Endothelial cell of umbilical vein (primary cell): Measurements from ENCODE around the gene PRDM16. TPM values are rescaled to one million over a fixed set of nuclear protein-coding genes. Genes with fewer than 3 reads are reported as not detected.

Experiments
- BruUV-seq: library from RNA; stranded (reverse); fragments of 400-500 nt; replicated peaks from 2 replicates; lab custom pipeline; 2021; lab: Mats Ljungman, UMichigan
- CTCF ChIA-PET: fragments of 300-600, 350-600 bp; sonication (Branson Sonifier 250); formaldehyde crosslinking; loops from one replicate; lab custom pipeline; 2021; ENCODE audit warnings: antibody characterized with exemption, inconsistent platforms; lab: Charles Lee
- POLR2A ChIA-PET: fragments of 300-600, 350-600 bp; sonication (Branson Sonifier 250); formaldehyde crosslinking; loops from one replicate; lab custom pipeline; 2021; ENCODE audit warnings: antibody characterized with exemption, inconsistent platforms; lab: Charles Lee
- DNase-seq: peaks from one replicate; pipeline ENCODE4 v3.0.0-alpha.2; 2011; ENCODE audit warnings: low read depth, low spot score
- FAIRE-seq: peaks from 2 replicates; lab custom pipeline; 2011; peaks lifted over from hg19 to GRCh38; lab: Jason Lieb, UNC
- H2AFZ ChIP-seq: 2 replicates; pipeline ENCODE4 v1.6.0; 2012; ENCODE audit warnings: low read depth, low read length, control low read depth, inconsistent platforms
- H3K27ac ChIP-seq: 2 replicates; pipeline ENCODE4 v1.5.1; 2011; ENCODE audit warnings: low read depth, mild to moderate bottlenecking, control low read depth, low read length, moderate library complexity; ENCODE audit not compliant: insufficient read depth
- H3K27me3 ChIP-seq, 2 experiments: 2 replicates each; pipeline versions ENCODE4 v1.6.0 to v1.6.1; 2011; ENCODE audit warnings: low read length in 2 of 2, mixed read lengths in 1 of 2; ENCODE audit not compliant: control insufficient read depth in 2 of 2, insufficient read depth in 2 of 2
- H3K36me3 ChIP-seq, 2 experiments: 2 replicates in 1 of 2; 3 replicates in 1 of 2; pipeline ENCODE4 v1.5.1; 2011; ENCODE audit warnings: low read length in 2 of 2, mild to moderate bottlenecking in 1 of 2, moderate library complexity in 1 of 2; ENCODE audit not compliant: control insufficient read depth in 2 of 2, insufficient read depth in 2 of 2; ENCODE audit errors: extremely low read depth in 1 of 2
- H3K4me1 ChIP-seq: 3 replicates; pipeline ENCODE4 v1.5.1; 2011; ENCODE audit warnings: mild to moderate bottlenecking, low read length; ENCODE audit not compliant: control insufficient read depth, insufficient read depth; ENCODE audit errors: extremely low read depth
- H3K4me2 ChIP-seq: 2 replicates; pipeline ENCODE4 v1.6.1; 2011; ENCODE audit warnings: low read length, control low read depth, mixed read lengths; ENCODE audit not compliant: insufficient read depth
- H3K4me3 ChIP-seq, 3 experiments: fragments of 200-600 bp in 1 of 3; sonication (generic), shearing (Covaris generic) in 1 of 3; replicated peaks in 1 of 3; 2 replicates each; pipeline ENCODE4 v1.5.1; 2011 to 2016; ENCODE audit warnings: control low read depth in 3 of 3, low read length in 3 of 3, mild to moderate bottlenecking in 2 of 3, inconsistent platforms in 1 of 3, low read depth in 1 of 3, moderate library complexity in 1 of 3; ENCODE audit not compliant: insufficient read depth in 1 of 3
- H3K79me2 ChIP-seq: 2 replicates; pipeline ENCODE4 v1.6.0; 2012; ENCODE audit warnings: low read length, inconsistent platforms; ENCODE audit not compliant: control insufficient read depth, insufficient read depth
- H3K9ac ChIP-seq: replicated peaks from 2 replicates; pipeline ENCODE3; 2011; ENCODE audit warnings: low read length, control low read depth; ENCODE audit not compliant: insufficient read depth; ENCODE audit errors: extremely low read depth
- H3K9me1 ChIP-seq: replicated peaks from 3 replicates; pipeline ENCODE4 v1.6.0; 2011; ENCODE audit warnings: mild to moderate bottlenecking, low read length; ENCODE audit not compliant: control insufficient read depth, insufficient read depth; ENCODE audit errors: extremely low read depth
- H3K9me3 ChIP-seq: replicated peaks from 2 replicates; pipeline ENCODE4 v1.5.1; 2012; ENCODE audit warnings: low read length, inconsistent platforms; ENCODE audit not compliant: control insufficient read depth, insufficient read depth
- H4K20me1 ChIP-seq: replicated peaks from 2 replicates; pipeline ENCODE3; 2011; ENCODE audit warnings: mild to moderate bottlenecking, low read length; ENCODE audit not compliant: control insufficient read depth, insufficient read depth; ENCODE audit errors: extremely low read depth
- EZH2 ChIP-seq: IDR thresholded peaks from 2 replicates; pipeline ENCODE4 v1.6.1; 2012; ENCODE audit warnings: borderline replicate concordance, low read depth, mild to moderate bottlenecking, moderate library complexity, low read length, inconsistent platforms; ENCODE audit not compliant: severe bottlenecking
- FOS ChIP-seq: IDR thresholded peaks from 2 replicates; pipeline ENCODE4 v1.6.1; 2011; ENCODE audit warnings: mild to moderate bottlenecking, low read length, moderate library complexity, borderline replicate concordance; ENCODE audit not compliant: insufficient read depth
- GATA2 ChIP-seq: IDR thresholded peaks from 2 replicates; pipeline ENCODE4 v1.7.0; 2011; ENCODE audit warnings: low read depth, mild to moderate bottlenecking, moderate library complexity, mixed read lengths, low read length; ENCODE audit not compliant: insufficient read length, insufficient read depth
- JUN ChIP-seq: IDR thresholded peaks from 2 replicates; pipeline ENCODE4 v1.6.1; 2011; ENCODE audit warnings: borderline replicate concordance, low read depth; ENCODE audit not compliant: insufficient read length, insufficient read depth
- MAX ChIP-seq: IDR thresholded peaks from 2 replicates; pipeline ENCODE4 v1.6.1; 2011; ENCODE audit not compliant: insufficient read depth, insufficient read length
- MYC ChIP-seq: IDR thresholded peaks from one replicate; pipeline ENCODE4 v1.6.1; 2011; ENCODE audit warnings: mild to moderate bottlenecking, low read depth, low read length
- POLR2A ChIP-seq: IDR thresholded peaks from 2 replicates; pipeline ENCODE4 v1.6.1; 2012; ENCODE audit warnings: low read depth, mild to moderate bottlenecking, control low read depth, low read length
- POLR2AphosphoS5 ChIP-seq: IDR thresholded peaks from 2 replicates; pipeline ENCODE4 v1.6.1; 2012; ENCODE audit warnings: low read depth, mild to moderate bottlenecking, control low read depth, low read length, moderate library complexity; ENCODE audit not compliant: insufficient read depth
- dilution Hi-C: fragments of 300-500 bp; cut with MboI; formaldehyde crosslinking; loops from one replicate; pipeline ENCODE4 v1.15.0; 2019; ENCODE audit warnings: low sequenced_read_pairs; ENCODE audit not compliant: extremely low pct_ligation_motif_present
- intact Hi-C: fragments of 100-400 bp; cut with micrococcal nuclease; formaldehyde crosslinking; loops from one replicate; pipeline ENCODE4 v1.10.0; 2022
- polyA plus RNA-seq, 4 experiments: library from polyadenylated mRNA; depleted of rRNA in 3 of 4; stranded (reverse) in 3 of 4; unstranded in 1 of 4; fragments of >200 nt; gene quantifications; 2 replicates each; pipeline versions ENCODE4 v1.2.1 to v1.2.3, GENCODE V29; 2011 to 2012; ENCODE audit warnings: missing spikeins in 1 of 4
- total RNA-seq: library from RNA; stranded (reverse); gene quantifications from 2 replicates; pipeline ENCODE4 v1.2.3, GENCODE V29; 2021
- TF ChIP-seq, protein P1 (sequence below), 2 donors: IDR thresholded peaks; 1 replicate in 1 of 2; 2 replicates in 1 of 2; pipeline ENCODE4 v1.5.1; 2011; ENCODE audit warnings: low read length in 2 of 2, mild to moderate bottlenecking in 2 of 2, moderate library complexity in 2 of 2, control low read depth in 1 of 2, inconsistent platforms in 1 of 2, low read depth in 1 of 2; ENCODE audit not compliant: insufficient read depth in 1 of 2; ENCODE audit errors: extremely low read depth in 1 of 2

PRDM16 gene
- total and polyA plus RNA-seq, 2 donors (not counting 3 experiments of a cell fraction or from before 2014, with no cell fraction given), result not detected

GRCh38 chr1:3384407-3384806, 315.4 kb downstream of the PRDM16 start:
- Histone ChIP-seq H3K4me1 (no peaks in the 10 kb centered on the region), H3K36me3 (no peaks in the 10 kb centered on the region), H2AFZ (no peak overlapping the region), H3K9me1 (no peaks in the 10 kb centered on the region), H3K27me3 (no peaks in the 10 kb centered on the region), H3K27ac (no peak overlapping the region), H4K20me1 (no peaks in the 10 kb centered on the region), H3K9ac (no peak overlapping the region), H3K79me2 (no peaks in the 10 kb centered on the region), H3K9me3 (no peaks in the 10 kb centered on the region), H3K4me2 (no peak overlapping the region), H3K4me3 (no peak overlapping the region)
- POLR2A ChIA-PET, result no interaction called here
- dilution Hi-C loops, result no loop called here
- DNase-seq (no peak), FAIRE-seq (no peak)
- intact Hi-C loops, result no loop called here
- no TSS peak for BruUV-seq
- TF ChIP-seq MAX (no peak), GATA2 (no peak), POLR2A (no peak), MYC (no peak), JUN (no peak), POLR2AphosphoS5 (no peak), EZH2 (no peak), FOS (no peak)
- TF ChIP-seq, protein P1, sequence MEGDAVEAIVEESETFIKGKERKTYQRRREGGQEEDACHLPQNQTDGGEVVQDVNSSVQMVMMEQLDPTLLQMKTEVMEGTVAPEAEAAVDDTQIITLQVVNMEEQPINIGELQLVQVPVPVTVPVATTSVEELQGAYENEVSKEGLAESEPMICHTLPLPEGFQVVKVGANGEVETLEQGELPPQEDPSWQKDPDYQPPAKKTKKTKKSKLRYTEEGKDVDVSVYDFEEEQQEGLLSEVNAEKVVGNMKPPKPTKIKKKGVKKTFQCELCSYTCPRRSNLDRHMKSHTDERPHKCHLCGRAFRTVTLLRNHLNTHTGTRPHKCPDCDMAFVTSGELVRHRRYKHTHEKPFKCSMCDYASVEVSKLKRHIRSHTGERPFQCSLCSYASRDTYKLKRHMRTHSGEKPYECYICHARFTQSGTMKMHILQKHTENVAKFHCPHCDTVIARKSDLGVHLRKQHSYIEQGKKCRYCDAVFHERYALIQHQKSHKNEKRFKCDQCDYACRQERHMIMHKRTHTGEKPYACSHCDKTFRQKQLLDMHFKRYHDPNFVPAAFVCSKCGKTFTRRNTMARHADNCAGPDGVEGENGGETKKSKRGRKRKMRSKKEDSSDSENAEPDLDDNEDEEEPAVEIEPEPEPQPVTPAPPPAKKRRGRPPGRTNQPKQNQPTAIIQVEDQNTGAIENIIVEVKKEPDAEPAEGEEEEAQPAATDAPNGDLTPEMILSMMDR (IDR thresholded peaks at IDR 0.05; ENCODE audit: extremely low read depth in 1 of 2, insufficient read depth in 1 of 2, low read depth in 1 of 2, low read length in 2 of 2), result no peak
- CTCF ChIA-PET, result no interaction called here
